Type B pancreatic cell (in vitro differentiated cells): ENCODE measurements around the gene AHCTF1. TPM values are rescaled to one million over a fixed set of nuclear protein-coding genes. Genes with fewer than 3 reads are reported as not detected.

Experiments used
- DNase-seq: peaks from one replicate; pipeline ENCODE4 v3.0.0; 2021; ENCODE audit warnings: mixed read lengths; ENCODE audit not compliant: unreplicated experiment; ENCODE audit errors: extremely low spot score
- H3K27ac Mint-ChIP-seq: 2 replicates; pipeline ENCODE4 v1.8.0; 2021; ENCODE audit warnings: mild to moderate bottlenecking, mixed read lengths
- H3K27me3 Mint-ChIP-seq: 2 replicates; pipeline ENCODE4 v1.8.0; 2021; ENCODE audit warnings: mixed read lengths
- H3K36me3 Mint-ChIP-seq: 2 replicates; pipeline ENCODE4 v1.8.0; 2021; ENCODE audit warnings: mixed read lengths
- H3K4me1 Mint-ChIP-seq: one replicate; pipeline ENCODE4 v1.8.0; 2021; ENCODE audit warnings: mixed read lengths; ENCODE audit not compliant: unreplicated experiment
- H3K4me3 Mint-ChIP-seq: 2 replicates; pipeline ENCODE4 v1.8.0; 2021; ENCODE audit warnings: mild to moderate bottlenecking, mixed read lengths
- H3K9me3 Mint-ChIP-seq: 2 replicates; pipeline ENCODE4 v1.8.0; 2021; ENCODE audit warnings: mixed read lengths
- total RNA-seq: library from RNA; stranded (reverse); gene quantifications from 2 replicates; pipeline ENCODE4 v1.2.1, GENCODE V29; 2021; ENCODE audit warnings: low replicate concordance
- TF ChIP-seq, protein P1 (sequence below): fragments of 200-600 bp; sonication (generic); conservative IDR thresholded peaks from 2 replicates; pipeline ENCODE4 v1.5.0; 2021; ENCODE audit warnings: antibody characterized with exemption, mild to moderate bottlenecking

AHCTF1 gene
- total RNA-seq, 1 donor from 2014 or later = 34.9 TPM

- Mint-ChIP-seq H3K36me3 (peaks cover 20% of the 10 kb centered on the region), H3K27ac (peak overlapping the region; percentile 96), H3K27me3 (no peaks in the 10 kb centered on the region), H3K9me3 (no peaks in the 10 kb centered on the region), H3K4me3 (peak overlapping the region; percentile 92), H3K4me1 (peaks cover 13% of the 10 kb centered on the region)
- no peak for DNase-seq
- TF ChIP-seq, protein P1, sequence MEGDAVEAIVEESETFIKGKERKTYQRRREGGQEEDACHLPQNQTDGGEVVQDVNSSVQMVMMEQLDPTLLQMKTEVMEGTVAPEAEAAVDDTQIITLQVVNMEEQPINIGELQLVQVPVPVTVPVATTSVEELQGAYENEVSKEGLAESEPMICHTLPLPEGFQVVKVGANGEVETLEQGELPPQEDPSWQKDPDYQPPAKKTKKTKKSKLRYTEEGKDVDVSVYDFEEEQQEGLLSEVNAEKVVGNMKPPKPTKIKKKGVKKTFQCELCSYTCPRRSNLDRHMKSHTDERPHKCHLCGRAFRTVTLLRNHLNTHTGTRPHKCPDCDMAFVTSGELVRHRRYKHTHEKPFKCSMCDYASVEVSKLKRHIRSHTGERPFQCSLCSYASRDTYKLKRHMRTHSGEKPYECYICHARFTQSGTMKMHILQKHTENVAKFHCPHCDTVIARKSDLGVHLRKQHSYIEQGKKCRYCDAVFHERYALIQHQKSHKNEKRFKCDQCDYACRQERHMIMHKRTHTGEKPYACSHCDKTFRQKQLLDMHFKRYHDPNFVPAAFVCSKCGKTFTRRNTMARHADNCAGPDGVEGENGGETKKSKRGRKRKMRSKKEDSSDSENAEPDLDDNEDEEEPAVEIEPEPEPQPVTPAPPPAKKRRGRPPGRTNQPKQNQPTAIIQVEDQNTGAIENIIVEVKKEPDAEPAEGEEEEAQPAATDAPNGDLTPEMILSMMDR = no peak
Observed at GRCh38 chr1:246932366-246932700, 585 bp upstream of the AHCTF1 start.

- peak overlapping the region; percentile 94 for H3K4me3 Mint-ChIP-seq
- peak; percentile 72 for DNase-seq
- peaks cover 2% of the 10 kb centered on the region for H3K9me3 Mint-ChIP-seq
- peaks cover 13% of the 10 kb centered on the region for H3K4me1 Mint-ChIP-seq
- peaks cover 24% of the 10 kb centered on the region for H3K36me3 Mint-ChIP-seq
- peak overlapping the region; percentile 89 for H3K27ac Mint-ChIP-seq
- H3K27me3 Mint-ChIP-seq = no peaks in the 10 kb centered on the region
- TF ChIP-seq, protein P1 = peak; percentile 30
Observed at GRCh38 chr1:246930830-246931548, 759 bp downstream of the AHCTF1 start.

DNA sequence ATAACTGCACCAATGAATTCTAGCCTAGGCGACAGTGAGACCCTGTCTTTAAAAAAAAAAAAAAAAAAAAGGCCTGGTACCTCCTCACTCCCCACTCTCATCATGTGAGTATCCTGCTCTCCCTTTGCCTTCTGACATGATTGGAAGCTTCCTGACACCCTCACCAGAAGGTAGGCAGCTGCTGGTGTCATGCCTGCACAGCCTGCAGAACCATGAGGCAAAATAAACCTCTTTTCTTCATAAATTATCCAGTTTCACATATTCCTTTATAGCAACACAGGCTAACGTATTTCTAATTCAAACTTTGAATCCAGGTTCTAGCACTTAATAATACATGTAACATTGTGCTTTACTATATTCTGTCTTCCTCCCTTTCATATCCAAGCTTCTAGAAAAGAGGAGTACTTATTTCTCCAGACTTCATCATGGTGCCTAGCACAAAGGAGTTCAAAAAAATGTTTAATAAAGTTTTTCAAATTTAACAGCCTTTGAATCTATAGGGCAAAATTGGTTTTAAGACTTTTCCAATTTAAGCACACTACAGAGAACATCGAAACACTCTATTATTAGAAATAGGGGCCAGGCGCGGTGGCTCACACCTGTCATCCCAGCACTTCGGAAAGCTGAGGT lies 5.6 kb downstream of the AHCTF1 start:
- Mint-ChIP-seq H3K27ac (no peak overlapping the region), H3K36me3 (peaks cover 40% of the 10 kb centered on the region), H3K27me3 (no peaks in the 10 kb centered on the region), H3K4me3 (no peak overlapping the region), H3K4me1 (peaks cover 13% of the 10 kb centered on the region), H3K9me3 (peaks cover 3% of the 10 kb centered on the region)
- TF ChIP-seq, protein P1 = no peak
- no peak for DNase-seq

- no peak for DNase-seq
- Mint-ChIP-seq H3K9me3 (peaks cover 3% of the 10 kb centered on the region), H3K36me3 (peaks cover 33% of the 10 kb centered on the region), H3K4me3 (no peak overlapping the region), H3K27me3 (no peaks in the 10 kb centered on the region), H3K27ac (peak overlapping the region; percentile 10), H3K4me1 (peaks cover 8% of the 10 kb centered on the region)
- TF ChIP-seq, protein P1 = no peak
Observed at GRCh38 chr1:246923900-246924299, 7.8 kb downstream of the AHCTF1 start.

GRCh38 chr1:246923482-246923881 lies 8.3 kb downstream of the AHCTF1 start:
- peaks cover 33% of the 10 kb centered on the region for H3K36me3 Mint-ChIP-seq
- H3K27ac Mint-ChIP-seq = peak overlapping the region; percentile 10
- TF ChIP-seq, protein P1 = no peak
- H3K9me3 Mint-ChIP-seq = peaks cover 3% of the 10 kb centered on the region
- peaks cover 4% of the 10 kb centered on the region for H3K4me1 Mint-ChIP-seq
- no peak for DNase-seq
- no peaks in the 10 kb centered on the region for H3K27me3 Mint-ChIP-seq
- H3K4me3 Mint-ChIP-seq = no peak overlapping the region
